SJCRH30 (cell line): ENCODE data around the gene EVA1B. TPM values are rescaled to one million over a fixed set of nuclear protein-coding genes. Genes with fewer than 3 reads are reported as not detected.

Experiments used
- DNase-seq, 2 experiments: peaks; one replicate each; pipeline ENCODE4 v3.0.0-alpha.2; 2015 to 2020
- H3K27ac ChIP-seq: fragments of 250-450 bp; sonication (Bioruptor Pico); 2 replicates; pipeline ENCODE4 v1.5.1; 2020; ENCODE audit warnings: mild to moderate bottlenecking, moderate library complexity
- H3K27me3 ChIP-seq: fragments of 250-450 bp; sonication (Bioruptor Pico); 2 replicates; pipeline ENCODE4 v1.5.1; 2020; ENCODE audit warnings: mild to moderate bottlenecking, moderate library complexity
- H3K36me3 ChIP-seq: fragments of 250-450 bp; sonication (Bioruptor Pico); 2 replicates; pipeline ENCODE4 v1.5.1; 2020; ENCODE audit warnings: mild to moderate bottlenecking, moderate library complexity
- H3K4me1 ChIP-seq: fragments of 250-450 bp; sonication (Bioruptor Pico); 2 replicates; pipeline ENCODE4 v1.5.1; 2020; ENCODE audit warnings: mild to moderate bottlenecking, moderate library complexity
- H3K4me3 ChIP-seq: fragments of 250-450 bp; sonication (Bioruptor Pico); 2 replicates; pipeline ENCODE4 v1.5.1; 2020; ENCODE audit warnings: mild to moderate bottlenecking, moderate library complexity
- H3K9me3 ChIP-seq: fragments of 250-450 bp; sonication (Bioruptor Pico); replicated peaks from 2 replicates; pipeline ENCODE4 v1.5.1; 2020; ENCODE audit warnings: mild to moderate bottlenecking, moderate library complexity
- total RNA-seq: library from RNA; depleted of rRNA; stranded (reverse); fragments of >200 nt; shearing (Covaris generic); gene quantifications from 2 replicates; pipeline ENCODE4 v1.2.3, GENCODE V29; 2014

EVA1B gene
- total RNA-seq, 1 experiment from 2014 or later: 5.8 TPM

DNA sequence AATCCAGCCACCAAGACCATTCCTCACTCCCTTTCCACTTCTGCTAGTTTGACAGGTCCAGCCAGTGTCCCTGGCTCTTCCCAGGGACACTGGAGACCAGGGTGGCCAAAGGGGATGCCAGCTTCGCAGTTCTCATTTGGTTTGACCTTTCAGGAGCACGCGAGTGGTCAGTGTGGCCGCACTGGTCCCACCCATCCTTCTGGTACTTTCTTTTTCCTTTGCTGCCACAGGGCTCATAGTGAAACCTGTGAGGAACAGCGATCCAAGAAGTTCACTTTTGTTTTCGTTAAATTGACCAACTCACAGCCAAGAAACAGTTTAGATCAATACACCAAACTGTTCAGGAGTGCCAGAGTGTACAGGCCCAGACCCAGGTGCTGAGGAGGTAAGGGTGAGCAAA lies 14.4 kb upstream of the EVA1B start:
- Histone ChIP-seq H3K4me1 (no peaks in the 10 kb centered on the region), H3K36me3 (no peaks in the 10 kb centered on the region), H3K9me3 (no peaks in the 10 kb centered on the region), H3K27me3 (no peaks in the 10 kb centered on the region), H3K4me3 (no peak overlapping the region), H3K27ac (no peak overlapping the region)
- no peak for DNase-seq

DNA sequence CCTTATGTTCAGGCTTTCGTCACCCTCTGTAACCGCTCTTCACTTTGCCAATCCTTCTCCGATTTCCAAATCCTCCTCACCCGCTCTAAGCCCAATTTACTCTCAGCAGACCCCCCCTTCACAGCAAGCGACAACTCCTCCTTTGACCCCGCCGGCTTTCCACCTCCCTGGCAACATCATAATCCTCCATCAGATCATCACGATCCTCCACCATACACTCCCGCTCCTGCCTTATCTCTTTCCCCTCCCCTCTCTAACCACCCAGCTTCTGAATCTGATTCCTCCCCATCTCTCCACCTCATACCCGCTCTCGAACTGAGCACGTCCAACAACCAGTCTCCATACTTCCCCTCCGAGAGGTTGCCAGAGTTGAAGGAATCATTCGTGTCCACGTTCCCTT lies 7.5 kb upstream of the EVA1B start:
- Histone ChIP-seq H3K9me3 (no peaks in the 10 kb centered on the region), H3K27me3 (no peaks in the 10 kb centered on the region), H3K4me3 (no peak overlapping the region), H3K4me1 (no peaks in the 10 kb centered on the region), H3K27ac (no peak overlapping the region), H3K36me3 (no peaks in the 10 kb centered on the region)
- DNase-seq: no peak

DNA sequence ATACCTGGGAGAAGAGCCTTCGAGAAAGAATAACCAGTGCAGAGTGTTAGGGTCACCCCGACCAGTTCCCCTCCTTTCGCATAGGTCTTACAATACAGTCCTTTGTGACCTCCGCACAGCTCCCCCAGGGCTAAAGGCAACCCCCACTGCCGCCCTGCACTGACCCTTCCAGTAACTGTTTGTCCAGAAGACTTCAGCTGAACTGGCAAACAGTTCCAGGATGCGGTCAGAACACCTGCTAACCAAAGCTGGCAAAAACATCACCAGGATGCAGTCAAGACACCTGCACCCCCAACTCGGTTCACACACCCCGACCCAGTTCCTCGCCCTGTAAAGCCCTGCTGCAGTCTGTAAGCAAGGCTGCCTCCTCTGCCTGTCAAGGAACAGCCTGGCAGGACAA lies 6.4 kb upstream of the EVA1B start:
- Histone ChIP-seq H3K4me1 (no peaks in the 10 kb centered on the region), H3K9me3 (no peaks in the 10 kb centered on the region), H3K27me3 (no peaks in the 10 kb centered on the region), H3K4me3 (no peak overlapping the region), H3K36me3 (no peaks in the 10 kb centered on the region), H3K27ac (no peak overlapping the region)
- DNase-seq: no peak

GRCh38 chr1:36328713-36329112 lies 5.3 kb upstream of the EVA1B start:
- Histone ChIP-seq H3K4me1 (peaks cover 3% of the 10 kb centered on the region; the same call in 1 of the 2 replicates), H3K27me3 (no peaks in the 10 kb centered on the region), H3K27ac (no peak overlapping the region), H3K9me3 (no peaks in the 10 kb centered on the region), H3K36me3 (no peaks in the 10 kb centered on the region), H3K4me3 (no peak overlapping the region)
- DNase-seq: peak in 1 of 2 experiments; percentile 48

DNA sequence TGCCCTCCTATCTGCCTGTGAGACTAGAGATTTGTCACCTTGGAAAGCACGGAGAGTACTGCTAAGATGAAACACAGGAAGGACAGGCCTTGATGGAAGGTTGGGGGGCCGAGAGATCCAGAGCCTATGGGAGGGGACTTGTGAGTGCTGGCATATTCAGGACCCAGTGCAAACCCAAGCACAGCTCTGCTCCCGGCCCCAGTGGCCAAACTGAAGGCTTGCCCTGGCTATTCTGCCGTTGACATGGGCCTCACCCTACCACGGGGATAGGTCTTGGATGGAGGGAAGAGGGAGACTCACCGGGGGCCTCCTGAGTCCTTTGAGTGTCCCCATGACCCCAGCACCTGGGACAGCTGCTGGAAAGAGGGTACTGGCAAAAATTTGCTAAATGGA lies 4.6 kb upstream of the EVA1B start:
- H3K27me3 ChIP-seq: no peaks in the 10 kb centered on the region
- H3K9me3 ChIP-seq: no peaks in the 10 kb centered on the region
- no peak overlapping the region for H3K27ac ChIP-seq
- H3K4me1 ChIP-seq: peaks cover 3% of the 10 kb centered on the region; the same call in 1 of the 2 replicates
- no peaks in the 10 kb centered on the region for H3K36me3 ChIP-seq
- H3K4me3 ChIP-seq: no peak overlapping the region
- no peak for DNase-seq

DNA sequence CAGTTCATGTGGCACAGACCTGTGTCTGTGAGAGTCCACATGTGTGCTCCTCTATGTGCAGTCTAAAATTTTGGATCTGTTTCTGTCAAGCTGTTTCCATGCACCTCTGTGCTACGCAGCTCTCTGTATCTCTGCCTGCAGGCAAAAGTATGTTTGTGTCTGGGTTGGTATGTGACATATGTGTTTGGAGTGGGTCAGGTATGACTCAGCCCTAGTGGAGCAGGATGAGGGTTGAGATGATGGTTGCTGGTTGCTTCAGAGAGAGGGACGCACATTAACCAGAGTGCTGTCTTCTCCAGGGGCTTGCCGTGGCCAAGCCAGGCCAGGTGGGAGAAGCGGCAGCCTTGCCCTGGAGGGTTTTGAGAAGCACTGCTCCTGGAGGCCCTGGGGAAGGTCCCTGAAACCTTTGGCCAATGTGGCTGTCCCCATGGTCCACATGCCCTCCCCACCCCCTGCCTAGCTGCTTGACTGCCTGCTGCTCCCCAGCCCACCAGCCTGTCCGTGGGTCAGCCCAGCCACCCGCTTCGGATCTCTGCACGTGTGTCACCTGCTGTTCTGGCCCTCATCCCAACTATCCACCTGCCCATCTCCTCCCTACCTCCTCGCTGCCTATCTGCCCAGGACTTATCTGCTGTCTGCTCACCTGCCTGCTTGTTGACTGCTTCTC lies 4.1 kb upstream of the EVA1B start:
- no peak for DNase-seq
- Histone ChIP-seq H3K27me3 (no peaks in the 10 kb centered on the region), H3K9me3 (no peaks in the 10 kb centered on the region), H3K4me1 (peaks cover 3% of the 10 kb centered on the region; the same call in 1 of the 2 replicates), H3K4me3 (no peak overlapping the region), H3K36me3 (no peaks in the 10 kb centered on the region), H3K27ac (no peak overlapping the region)

DNA sequence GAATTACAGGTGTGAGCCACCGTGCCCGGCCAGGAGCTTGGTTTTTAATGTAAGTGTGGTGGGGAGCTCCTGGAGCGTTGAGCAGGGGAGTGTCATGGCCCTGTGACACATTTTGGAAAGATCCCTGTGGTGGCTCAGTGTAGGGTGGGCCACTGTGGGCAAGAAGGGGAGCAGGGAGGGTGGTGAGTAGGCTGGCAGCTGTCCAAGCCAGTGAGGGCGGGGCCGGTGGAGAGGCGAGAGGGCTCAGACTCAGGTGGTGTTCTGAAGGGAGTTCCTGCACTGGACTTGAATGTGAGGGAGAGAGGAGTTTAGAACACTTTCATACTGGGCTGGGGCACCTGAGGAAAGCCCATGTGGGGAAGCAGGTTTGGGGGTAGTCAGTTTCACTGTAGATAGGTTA lies 3.1 kb upstream of the EVA1B start:
- Histone ChIP-seq H3K4me3 (no peak overlapping the region), H3K4me1 (peaks cover 3% of the 10 kb centered on the region; the same call in 1 of the 2 replicates), H3K36me3 (no peaks in the 10 kb centered on the region; the same call in 1 of the 2 replicates), H3K9me3 (no peaks in the 10 kb centered on the region), H3K27me3 (no peaks in the 10 kb centered on the region), H3K27ac (no peak overlapping the region)
- DNase-seq: no peak

DNA sequence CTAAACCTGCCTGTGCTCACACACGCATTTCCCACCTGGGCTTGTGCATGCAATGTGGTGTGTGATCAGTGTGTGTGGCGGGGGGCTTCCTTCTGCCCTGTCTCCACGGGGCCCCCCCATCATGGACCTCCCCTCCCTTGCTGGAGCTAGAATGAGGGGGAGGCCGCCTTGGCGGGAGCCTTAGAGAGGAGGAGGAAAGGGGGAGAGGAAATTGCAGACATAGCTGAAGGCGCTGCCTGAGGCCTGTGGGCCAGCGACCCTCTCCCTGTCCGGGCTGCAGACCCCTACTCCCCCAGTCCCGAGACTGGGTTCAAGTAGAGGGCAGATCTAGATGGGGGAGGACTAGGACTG lies 883 bp upstream of the EVA1B start:
- H3K27ac ChIP-seq: no peak overlapping the region
- H3K4me3 ChIP-seq: no peak overlapping the region
- peaks cover 3% of the 10 kb centered on the region; the same call in 1 of the 2 replicates for H3K4me1 ChIP-seq

DNA sequence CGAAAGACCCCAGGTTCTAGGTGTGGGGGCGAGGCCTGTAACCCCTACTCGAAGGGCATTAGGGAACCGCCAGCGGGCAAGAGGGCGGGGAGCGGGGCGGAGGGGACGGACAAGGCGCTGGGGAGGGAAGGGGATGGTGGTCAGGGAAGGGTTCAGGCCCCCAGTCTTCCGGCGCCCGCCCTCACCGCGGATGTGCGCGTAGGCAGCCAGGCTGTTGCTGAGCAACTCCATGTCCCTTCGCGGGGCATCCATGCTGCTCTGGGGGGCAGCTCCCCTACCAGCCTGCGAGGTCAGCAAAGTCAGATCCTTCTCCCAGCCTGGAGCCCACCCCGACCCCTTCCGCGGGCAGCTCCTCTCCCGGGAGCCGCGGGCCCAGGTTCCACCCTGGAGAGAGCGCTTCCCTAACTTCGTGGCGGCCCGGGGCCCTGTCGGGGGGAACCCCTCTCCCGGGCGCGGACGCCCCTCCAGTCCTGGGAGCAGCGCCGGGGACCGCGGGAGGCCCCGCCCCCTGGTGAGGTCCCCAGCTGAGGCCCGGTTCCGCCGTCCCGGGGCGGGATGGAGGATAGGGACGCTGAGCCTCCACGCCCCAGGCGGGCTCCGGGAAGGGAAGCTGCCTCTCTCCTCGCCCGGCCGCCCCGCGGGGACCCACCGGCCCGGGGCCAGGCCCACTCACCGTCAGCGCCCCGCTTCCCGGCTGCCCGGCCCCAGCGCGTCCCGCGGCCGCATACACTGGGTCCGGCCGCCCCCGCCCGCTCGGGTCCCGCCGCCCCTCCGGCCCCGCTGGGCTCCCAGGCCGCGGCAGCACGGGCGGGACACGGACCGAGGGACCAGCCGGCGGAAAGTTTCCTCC lies 434 bp downstream of the EVA1B start:
- Histone ChIP-seq H3K4me1 (peaks cover 3% of the 10 kb centered on the region; the same call in 1 of the 2 replicates), H3K9me3 (no peaks in the 10 kb centered on the region), H3K27me3 (no peaks in the 10 kb centered on the region), H3K27ac (no peak overlapping the region), H3K4me3 (peak overlapping the region; percentile 59), H3K36me3 (peaks cover 12% of the 10 kb centered on the region; the same call in 1 of the 2 replicates)
- DNase-seq: peak; percentile 47 to 50

More for the DNA sequence above, 883 bp upstream of the EVA1B start:
- DNase-seq: no peak
- H3K9me3 ChIP-seq: no peaks in the 10 kb centered on the region
- no peaks in the 10 kb centered on the region for H3K27me3 ChIP-seq
- H3K36me3 ChIP-seq: peaks cover 7% of the 10 kb centered on the region; the same call in 1 of the 2 replicates

GRCh38 chr1:36322041-36322785 lies 1.2 kb downstream of the EVA1B start:
- no peaks in the 10 kb centered on the region for H3K9me3 ChIP-seq
- peaks cover 3% of the 10 kb centered on the region; the same call in 1 of the 2 replicates for H3K4me1 ChIP-seq
- no peak overlapping the region for H3K27ac ChIP-seq
- H3K36me3 ChIP-seq: peaks cover 12% of the 10 kb centered on the region; the same call in 1 of the 2 replicates
- no peak for DNase-seq
- H3K27me3 ChIP-seq: no peaks in the 10 kb centered on the region
- no peak overlapping the region for H3K4me3 ChIP-seq

DNA sequence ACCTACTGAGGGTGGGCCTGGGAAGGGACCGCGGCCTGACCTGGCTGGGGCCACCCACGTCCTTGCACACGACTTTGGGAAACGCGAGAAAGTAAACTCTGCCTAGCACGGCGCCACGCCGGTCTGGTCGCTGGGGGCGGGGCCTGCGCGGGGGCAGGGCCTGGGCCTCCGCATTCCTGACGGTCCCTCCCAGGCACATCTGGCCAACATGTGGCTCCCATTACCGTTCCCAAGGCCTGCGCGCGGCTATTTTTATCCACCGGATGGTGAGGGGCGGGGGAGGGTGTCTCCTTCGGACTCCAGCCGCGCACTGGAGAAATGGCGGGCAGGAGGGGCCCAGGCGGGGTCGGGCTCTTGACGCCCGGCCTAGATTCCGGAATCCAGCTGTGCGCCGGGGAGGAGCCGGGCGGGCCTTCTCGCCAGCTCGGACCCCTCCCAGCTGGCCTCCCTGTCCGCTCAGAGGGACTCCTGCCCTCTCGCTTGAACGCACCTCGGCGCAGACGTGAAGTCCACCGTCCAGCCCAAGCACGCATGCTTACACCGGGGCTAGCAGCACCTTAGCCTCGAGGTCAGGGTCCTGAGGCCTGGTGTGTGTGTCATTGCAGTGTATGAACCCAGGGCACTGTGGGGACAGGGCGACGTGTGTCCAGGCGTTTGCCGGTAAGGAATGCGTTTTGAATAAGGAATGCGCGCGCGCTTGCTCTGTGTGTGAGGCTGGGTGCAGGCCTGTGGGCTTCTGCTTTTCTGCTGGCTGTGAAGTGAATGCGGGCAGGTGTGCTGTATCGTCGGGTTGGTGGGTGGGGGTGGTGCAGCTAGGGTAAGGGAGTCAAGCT lies 2.1 kb downstream of the EVA1B start:
- no peak for DNase-seq
- no peak overlapping the region for H3K4me3 ChIP-seq
- no peak overlapping the region for H3K27ac ChIP-seq

GRCh38 chr1:36320767-36321118 lies 2.7 kb downstream of the EVA1B start:
- Histone ChIP-seq H3K36me3 (peaks cover 16% of the 10 kb centered on the region; the same call in 1 of the 2 replicates), H3K27me3 (no peaks in the 10 kb centered on the region), H3K27ac (no peak overlapping the region), H3K9me3 (no peaks in the 10 kb centered on the region), H3K4me3 (no peak overlapping the region), H3K4me1 (peaks cover 3% of the 10 kb centered on the region; the same call in 1 of the 2 replicates)
- DNase-seq: no peak

More for the DNA sequence above, 2.1 kb downstream of the EVA1B start:
- Histone ChIP-seq H3K9me3 (no peaks in the 10 kb centered on the region), H3K36me3 (peaks cover 16% of the 10 kb centered on the region; the same call in 1 of the 2 replicates), H3K4me1 (peaks cover 3% of the 10 kb centered on the region; the same call in 1 of the 2 replicates), H3K27me3 (no peaks in the 10 kb centered on the region)

DNA sequence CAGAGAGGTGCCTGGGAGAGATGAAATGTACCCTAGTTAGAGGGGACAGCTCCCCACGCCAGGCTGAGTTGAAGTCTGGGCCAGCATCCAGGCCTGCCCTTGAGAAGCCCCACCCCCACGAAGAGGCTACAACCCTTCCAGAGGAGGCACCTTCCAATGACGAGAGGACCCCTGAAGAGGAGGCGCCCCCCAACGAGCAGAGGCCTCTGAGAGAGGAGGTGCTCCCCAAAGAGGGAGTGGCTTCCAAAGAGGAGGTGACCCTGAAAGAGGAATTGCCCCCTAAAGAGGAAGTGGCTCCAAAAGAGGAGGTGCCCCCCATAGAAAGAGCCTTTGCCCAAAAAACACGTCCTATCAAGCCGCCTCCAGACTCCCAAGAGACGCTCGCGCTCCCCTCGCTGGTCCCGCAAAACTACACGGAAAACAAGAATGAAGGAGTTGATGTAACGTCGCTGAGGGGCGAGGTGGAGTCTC lies 3.1 kb downstream of the EVA1B start:
- no peaks in the 10 kb centered on the region for H3K9me3 ChIP-seq
- no peaks in the 10 kb centered on the region for H3K27me3 ChIP-seq
- no peak overlapping the region for H3K27ac ChIP-seq
- H3K4me1 ChIP-seq: peaks cover 3% of the 10 kb centered on the region; the same call in 1 of the 2 replicates
- H3K36me3 ChIP-seq: peaks cover 16% of the 10 kb centered on the region; the same call in 1 of the 2 replicates
- H3K4me3 ChIP-seq: no peak overlapping the region
- DNase-seq: no peak

DNA sequence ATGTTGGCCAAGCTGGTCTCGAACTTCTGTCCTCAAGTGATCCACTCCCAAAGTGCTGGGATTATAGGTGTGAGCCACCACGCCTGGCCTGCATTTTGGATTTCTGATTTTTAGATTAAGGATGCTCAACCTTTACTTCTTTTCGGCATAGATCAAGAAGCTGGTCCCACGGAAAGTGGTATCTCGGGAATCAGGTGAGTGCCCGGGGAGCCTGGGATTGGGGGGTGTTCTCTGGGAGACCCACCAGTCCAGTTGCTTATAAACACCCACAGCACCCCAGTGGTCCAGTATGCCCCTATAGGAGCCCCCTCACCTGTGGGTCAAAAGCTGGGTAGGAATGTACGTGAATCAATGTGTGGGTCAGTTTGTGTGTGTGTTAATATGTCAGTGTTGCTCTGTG lies 14.0 kb downstream of the EVA1B start:
- H3K9me3 ChIP-seq: no peaks in the 10 kb centered on the region
- no peaks in the 10 kb centered on the region for H3K27me3 ChIP-seq
- H3K27ac ChIP-seq: no peak overlapping the region
- H3K4me1 ChIP-seq: no peaks in the 10 kb centered on the region
- DNase-seq: no peak
- H3K36me3 ChIP-seq: peaks cover 54% of the 10 kb centered on the region
- H3K4me3 ChIP-seq: no peak overlapping the region
